IMR-90 (cell line): Measurements from ENCODE around the gene ZFYVE26. TPM values are rescaled to one million over a fixed set of nuclear protein-coding genes. Genes with fewer than 3 reads are reported as not detected.

ENCODE experiments used
- ATAC-seq: fragments of 200-7000 bp; cut with Tn5 transposase; 2 replicates; pipeline ENCODE4 v1.9.1; 2020; ENCODE audit warnings: low read depth, mild to moderate bottlenecking, moderate library complexity
- BruUV-seq: library from RNA; stranded (reverse); fragments of 400-500 nt; replicated peaks from 2 replicates; lab custom pipeline; 2021; lab: Mats Ljungman, UMichigan
- CTCF ChIA-PET: fragments of 300-600 bp; formaldehyde crosslinking; extraction: SDS; loops from one replicate; lab custom pipeline; 2021; ENCODE audit warnings: antibody characterized with exemption; lab: Yijun Ruan, JAX
- POLR2A ChIA-PET: fragments of 300-600 bp; sonication (Branson Sonifier 250); formaldehyde crosslinking; loops from one replicate; lab custom pipeline; 2022; ENCODE audit warnings: antibody characterized with exemption; ENCODE audit not compliant: unreplicated experiment; lab: Charles Lee
- DNase-seq: peaks from one replicate; pipeline ENCODE4 v3.0.0; 2013
- H2AFZ ChIP-seq: replicated peaks from 2 replicates; pipeline ENCODE3; 2013; ENCODE audit warnings: low read length, mild to moderate bottlenecking; ENCODE audit not compliant: poor library complexity
- H2AK5ac ChIP-seq: 2 replicates; pipeline ENCODE4 v1.6.1; 2013; ENCODE audit warnings: low read depth, low read length, inconsistent platforms
- H2AK9ac ChIP-seq: replicated peaks from 2 replicates; pipeline ENCODE3; 2013; ENCODE audit warnings: mild to moderate bottlenecking, low read depth, low read length, moderate library complexity; ENCODE audit not compliant: poor library complexity
- H2BK120ac ChIP-seq: 2 replicates; pipeline ENCODE4 v1.6.1; 2013; ENCODE audit warnings: low read depth, low read length, inconsistent platforms
- H2BK15ac ChIP-seq: 3 replicates; pipeline ENCODE4 v1.6.1; 2013; ENCODE audit warnings: low read depth, low read length, inconsistent platforms
- H2BK20ac ChIP-seq: 2 replicates; pipeline ENCODE4 v1.6.1; 2013; ENCODE audit warnings: low read depth, mild to moderate bottlenecking, inconsistent platforms, low read length, moderate library complexity
- H2BK5ac ChIP-seq: 2 replicates; pipeline ENCODE4 v1.6.1; 2013; ENCODE audit warnings: mild to moderate bottlenecking, low read depth, low read length, inconsistent platforms; ENCODE audit not compliant: poor library complexity, severe bottlenecking
- H3K14ac ChIP-seq: replicated peaks from 2 replicates; pipeline ENCODE4 v1.6.1; 2013; ENCODE audit warnings: low read depth, low read length, inconsistent platforms
- H3K18ac ChIP-seq: 2 replicates; pipeline ENCODE4 v1.6.1; 2013; ENCODE audit warnings: low read depth, low read length, control low read depth
- H3K23ac ChIP-seq: 2 replicates; pipeline ENCODE4 v1.6.1; 2013; ENCODE audit warnings: low read depth, low read length, inconsistent platforms
- H3K27ac ChIP-seq: 2 replicates; pipeline ENCODE4 v1.5.1; 2013; ENCODE audit warnings: mild to moderate bottlenecking, control low read depth, low read length; ENCODE audit not compliant: insufficient read depth
- H3K27me3 ChIP-seq: 2 replicates; pipeline ENCODE4 v1.6.1; 2013; ENCODE audit warnings: low read length; ENCODE audit not compliant: control insufficient read depth, insufficient read depth
- H3K36me3 ChIP-seq: 2 replicates; pipeline ENCODE4 v1.6.1; 2013; ENCODE audit warnings: low read length, mixed read lengths; ENCODE audit not compliant: control insufficient read depth, insufficient read depth
- H3K4ac ChIP-seq: 2 replicates; pipeline ENCODE4 v1.6.1; 2013; ENCODE audit warnings: low read depth, low read length, inconsistent platforms
- H3K4me1 ChIP-seq: 2 replicates; pipeline ENCODE4 v1.6.1; 2013; ENCODE audit warnings: low read length, mixed read lengths; ENCODE audit not compliant: control insufficient read depth, insufficient read depth
- H3K4me2 ChIP-seq: 2 replicates; pipeline ENCODE4 v1.6.1; 2013; ENCODE audit warnings: low read depth, mild to moderate bottlenecking, control low read depth, low read length, moderate library complexity
- H3K4me3 ChIP-seq: 2 replicates; pipeline ENCODE4 v1.5.1; 2013; ENCODE audit warnings: low read depth, mild to moderate bottlenecking, control low read depth, low read length, moderate library complexity; ENCODE audit not compliant: insufficient read depth
- H3K56ac ChIP-seq: 2 replicates; pipeline ENCODE4 v1.6.1; 2013; ENCODE audit warnings: low read length, inconsistent platforms; ENCODE audit not compliant: insufficient read depth; ENCODE audit errors: extremely low read depth
- H3K79me1 ChIP-seq, 2 experiments: 2 replicates each; pipeline ENCODE4 v1.6.1; 2013; ENCODE audit warnings: low read length in 2 of 2, inconsistent platforms in 1 of 2, low read depth in 1 of 2
- H3K9ac ChIP-seq: 2 replicates; pipeline ENCODE4 v1.6.1; 2013; ENCODE audit warnings: low read depth, low read length, control low read depth
- H3K9me1 ChIP-seq: 2 replicates; pipeline ENCODE4 v1.6.1; 2013; ENCODE audit warnings: low read length, inconsistent platforms; ENCODE audit not compliant: insufficient read depth
- H3K9me3 ChIP-seq: 2 replicates; pipeline ENCODE4 v1.6.1; 2013; ENCODE audit warnings: low read length; ENCODE audit not compliant: control insufficient read depth, insufficient read depth
- H4K20me1 ChIP-seq: 2 replicates; pipeline ENCODE4 v1.6.1; 2013; ENCODE audit warnings: low read length, inconsistent platforms; ENCODE audit not compliant: insufficient read depth
- H4K5ac ChIP-seq: 2 replicates; pipeline ENCODE4 v1.6.1; 2013; ENCODE audit warnings: mild to moderate bottlenecking, low read depth, low read length, control low read depth
- H4K8ac ChIP-seq, 2 experiments: 2 replicates each; pipeline ENCODE4 v1.6.1; 2013; ENCODE audit warnings: low read depth in 2 of 2, low read length in 2 of 2, control low read depth in 1 of 2, inconsistent platforms in 1 of 2
- H4K91ac ChIP-seq: 2 replicates; pipeline ENCODE4 v1.6.1; 2013; ENCODE audit warnings: low read depth, low read length, inconsistent platforms; ENCODE audit not compliant: insufficient read depth
- BHLHE40 ChIP-seq: fragments of 150-350 bp; IDR thresholded peaks from 2 replicates; pipeline ENCODE4 v1.6.1; 2016; ENCODE audit warnings: mild to moderate bottlenecking, low read depth, low read length
- CEBPB ChIP-seq: IDR thresholded peaks from 2 replicates; pipeline ENCODE4 v1.6.1; 2012; ENCODE audit warnings: low read depth, low read length, improper control_type of control experiment
- CHD1 ChIP-seq: IDR thresholded peaks from 2 replicates; pipeline ENCODE4 v1.6.1; 2012; ENCODE audit warnings: low read depth, low read length, improper control_type of control experiment
- FOS ChIP-seq: fragments of 150-350 bp; IDR thresholded peaks from 2 replicates; pipeline ENCODE4 v1.6.1; 2016; ENCODE audit warnings: low read depth, low read length
- MAFK ChIP-seq: IDR thresholded peaks from 2 replicates; pipeline ENCODE4 v1.6.1; 2012; ENCODE audit warnings: low read depth, low read length, improper control_type of control experiment
- MAZ ChIP-seq: IDR thresholded peaks from 2 replicates; pipeline ENCODE4 v1.6.1; 2012; ENCODE audit warnings: low read depth, mild to moderate bottlenecking, low read length, improper control_type of control experiment, moderate library complexity, borderline replicate concordance
- MXI1 ChIP-seq: IDR thresholded peaks from 2 replicates; pipeline ENCODE4 v1.6.1; 2012; ENCODE audit warnings: low read depth, mild to moderate bottlenecking, low read length, moderate library complexity, borderline replicate concordance
- POLR2A ChIP-seq: IDR thresholded peaks from 2 replicates; pipeline ENCODE4 v1.6.1; 2012; ENCODE audit warnings: mild to moderate bottlenecking, low read depth, low read length
- RAD21 ChIP-seq: IDR thresholded peaks from 2 replicates; pipeline ENCODE4 v1.6.1; 2012; ENCODE audit warnings: low read length, improper control_type of control experiment
- RCOR1 ChIP-seq: IDR thresholded peaks from 2 replicates; pipeline ENCODE4 v1.6.1; 2012; ENCODE audit warnings: mild to moderate bottlenecking, low read length, improper control_type of control experiment; ENCODE audit not compliant: insufficient replicate concordance
- RFX5 ChIP-seq: IDR thresholded peaks from 2 replicates; pipeline ENCODE4 v1.8.0; 2012; ENCODE audit warnings: low read depth, mild to moderate bottlenecking, low read length, moderate library complexity
- WGBS, 2 experiments: methylation state at CpG; one replicate each; pipeline versions ENCODE4 v1.1.5 to v1.1.7; 2013; ENCODE audit warnings: missing lambda C conversion rate in 2 of 2; ENCODE audit not compliant: insufficient read length in 1 of 2; ENCODE audit errors: extremely low coverage in 2 of 2; 5-methylcytosine and 5-hydroxymethylcytosine counted together
- dilution Hi-C: fragments of 300-500 bp; cut with HindIII; formaldehyde crosslinking; loops from one replicate; pipeline ENCODE4 v1.14.3; 2018; ENCODE audit warnings: low sequenced_read_pairs; ENCODE audit not compliant: unreplicated experiment
- in situ Hi-C: fragments of 300-500 bp; cut with MboI; formaldehyde crosslinking; loops from 3 replicates; pipeline ENCODE4 v1.14.3; 2019; ENCODE audit warnings: low sequenced_read_pairs, inconsistent platforms, mixed read lengths
- intact Hi-C: fragments of 100-400 bp; cut with micrococcal nuclease; formaldehyde crosslinking; loops from 2 replicates; pipeline ENCODE4 v1.10.0; 2022
- polyA plus RNA-seq, 3 experiments: library from polyadenylated mRNA; depleted of rRNA; stranded (reverse); fragments of >200 nt; gene quantifications; 2 replicates each; pipeline ENCODE4 v1.2.3, GENCODE V29; 2012; ENCODE audit warnings: low replicate concordance in 1 of 3
- total RNA-seq: library from RNA; depleted of rRNA; stranded (reverse); fragments of >200 nt; gene quantifications from 2 replicates; pipeline ENCODE4 v1.2.3, GENCODE V29; 2012
- TF ChIP-seq, protein P1 (sequence below): conservative IDR thresholded peaks from 2 replicates; pipeline ENCODE4 v1.5.1; 2012; ENCODE audit warnings: mild to moderate bottlenecking, low read depth, low read length, improper control_type of control experiment
- TF ChIP-seq, protein P2 (sequence below): fragments of 150-350 bp; IDR thresholded peaks from 2 replicates; pipeline ENCODE4 v1.6.1; 2016; ENCODE audit warnings: low read depth, mild to moderate bottlenecking, low read length, moderate library complexity, borderline replicate concordance
- TF ChIP-seq, protein P3 (sequence below): fragments of 150-350 bp; IDR thresholded peaks from 2 replicates; pipeline ENCODE4 v1.6.1; 2017; ENCODE audit warnings: mild to moderate bottlenecking, antibody characterized with exemption, low read length, low read depth

Gene ZFYVE26
- total and polyA plus RNA-seq, 2 of the 4 experiments (the other 2 are of a cell fraction) = 6.0 to 11.1 TPM

DNA sequence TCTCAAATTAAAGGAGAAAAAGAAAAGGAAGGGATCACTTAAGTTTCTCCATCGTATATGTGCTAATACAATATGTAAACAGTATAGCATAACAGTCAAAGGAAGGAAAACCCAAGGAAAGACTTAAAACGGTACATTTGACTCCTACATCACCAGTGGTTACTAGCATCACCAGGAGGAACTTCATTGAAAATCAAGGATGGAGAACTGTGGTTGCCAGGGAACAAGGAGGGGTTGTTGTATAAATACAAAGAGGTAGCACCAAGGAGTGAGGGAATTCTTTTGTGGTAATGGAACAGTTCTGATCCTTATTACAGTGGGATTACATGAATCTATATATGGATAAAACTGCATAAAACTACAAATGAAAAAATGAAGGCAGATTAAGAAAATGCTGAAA, 1.6 kb downstream of the ZFYVE26 start:
- no TSS peak for BruUV-seq
- H2AK5ac ChIP-seq = no peak overlapping the region
- no peak overlapping the region for H3K56ac ChIP-seq
- no peak overlapping the region for H4K91ac ChIP-seq
- H3K4ac ChIP-seq = no peak overlapping the region
- no peak overlapping the region for H3K14ac ChIP-seq
- H2BK20ac ChIP-seq = no peak overlapping the region
- intact Hi-C loops (no loop called here), dilution Hi-C loops (no loop called here), in situ Hi-C loops (no loop called here)
- no peaks in the 10 kb centered on the region for H3K27me3 ChIP-seq
- H3K4me2 ChIP-seq = no peak overlapping the region; the same call in 1 of the 2 replicates
- H3K4me3 ChIP-seq = no peak overlapping the region
- no peak overlapping the region for H2BK120ac ChIP-seq
- no peak overlapping the region for H2BK15ac ChIP-seq
- H3K18ac ChIP-seq = no peak overlapping the region
- peaks cover 6 to 31% of the 10 kb centered on the region in 2 experiments for H3K79me1 ChIP-seq
- no peak overlapping the region for H3K23ac ChIP-seq
- ChIA-PET POLR2A (interaction anchor here (0.7 kb wide), 1 partner anchor 43 kb away, joined by 3 read pairs; no protein-coding TSS in a partner anchor), CTCF (no interaction called here)
- H3K4me1 ChIP-seq = peaks cover 2% of the 10 kb centered on the region; the same call in 1 of the 2 replicates
- no peaks in the 10 kb centered on the region for H3K9me1 ChIP-seq
- H4K5ac ChIP-seq = no peak overlapping the region
- H4K8ac ChIP-seq = no peak overlapping the region
- ATAC-seq = no peak
- H2AFZ ChIP-seq = no peak overlapping the region
- no CpG with 5 or more reads among the region's 2 CpGs for WGBS, 2 experiments
- H3K9me3 ChIP-seq = no peaks in the 10 kb centered on the region
- no peak overlapping the region for H2AK9ac ChIP-seq
- H3K27ac ChIP-seq = no peak overlapping the region
- H4K20me1 ChIP-seq = no peaks in the 10 kb centered on the region
- H3K36me3 ChIP-seq = peaks cover 4% of the 10 kb centered on the region
- DNase-seq = no peak
- no peak overlapping the region for H3K9ac ChIP-seq
- no peak overlapping the region for H2BK5ac ChIP-seq
- TF ChIP-seq BHLHE40 (no peak), FOS (no peak), RAD21 (no peak), MAFK (no peak), RCOR1 (no peak), MXI1 (no peak), CHD1 (no peak), RFX5 (no peak), POLR2A (no peak), MAZ (no peak), CEBPB (no peak)
- TF ChIP-seq, protein P1, sequence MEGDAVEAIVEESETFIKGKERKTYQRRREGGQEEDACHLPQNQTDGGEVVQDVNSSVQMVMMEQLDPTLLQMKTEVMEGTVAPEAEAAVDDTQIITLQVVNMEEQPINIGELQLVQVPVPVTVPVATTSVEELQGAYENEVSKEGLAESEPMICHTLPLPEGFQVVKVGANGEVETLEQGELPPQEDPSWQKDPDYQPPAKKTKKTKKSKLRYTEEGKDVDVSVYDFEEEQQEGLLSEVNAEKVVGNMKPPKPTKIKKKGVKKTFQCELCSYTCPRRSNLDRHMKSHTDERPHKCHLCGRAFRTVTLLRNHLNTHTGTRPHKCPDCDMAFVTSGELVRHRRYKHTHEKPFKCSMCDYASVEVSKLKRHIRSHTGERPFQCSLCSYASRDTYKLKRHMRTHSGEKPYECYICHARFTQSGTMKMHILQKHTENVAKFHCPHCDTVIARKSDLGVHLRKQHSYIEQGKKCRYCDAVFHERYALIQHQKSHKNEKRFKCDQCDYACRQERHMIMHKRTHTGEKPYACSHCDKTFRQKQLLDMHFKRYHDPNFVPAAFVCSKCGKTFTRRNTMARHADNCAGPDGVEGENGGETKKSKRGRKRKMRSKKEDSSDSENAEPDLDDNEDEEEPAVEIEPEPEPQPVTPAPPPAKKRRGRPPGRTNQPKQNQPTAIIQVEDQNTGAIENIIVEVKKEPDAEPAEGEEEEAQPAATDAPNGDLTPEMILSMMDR = no peak
- TF ChIP-seq, protein P2, sequence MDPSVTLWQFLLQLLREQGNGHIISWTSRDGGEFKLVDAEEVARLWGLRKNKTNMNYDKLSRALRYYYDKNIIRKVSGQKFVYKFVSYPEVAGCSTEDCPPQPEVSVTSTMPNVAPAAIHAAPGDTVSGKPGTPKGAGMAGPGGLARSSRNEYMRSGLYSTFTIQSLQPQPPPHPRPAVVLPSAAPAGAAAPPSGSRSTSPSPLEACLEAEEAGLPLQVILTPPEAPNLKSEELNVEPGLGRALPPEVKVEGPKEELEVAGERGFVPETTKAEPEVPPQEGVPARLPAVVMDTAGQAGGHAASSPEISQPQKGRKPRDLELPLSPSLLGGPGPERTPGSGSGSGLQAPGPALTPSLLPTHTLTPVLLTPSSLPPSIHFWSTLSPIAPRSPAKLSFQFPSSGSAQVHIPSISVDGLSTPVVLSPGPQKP = no peak
- TF ChIP-seq, protein P3, sequence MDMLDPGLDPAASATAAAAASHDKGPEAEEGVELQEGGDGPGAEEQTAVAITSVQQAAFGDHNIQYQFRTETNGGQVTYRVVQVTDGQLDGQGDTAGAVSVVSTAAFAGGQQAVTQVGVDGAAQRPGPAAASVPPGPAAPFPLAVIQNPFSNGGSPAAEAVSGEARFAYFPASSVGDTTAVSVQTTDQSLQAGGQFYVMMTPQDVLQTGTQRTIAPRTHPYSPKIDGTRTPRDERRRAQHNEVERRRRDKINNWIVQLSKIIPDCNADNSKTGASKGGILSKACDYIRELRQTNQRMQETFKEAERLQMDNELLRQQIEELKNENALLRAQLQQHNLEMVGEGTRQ = no peak
